DMS53 (cell line): ENCODE measurements around the gene CYP2A6.

Experiments used
- DNase-seq: peaks from one replicate; lab custom pipeline; 2025; lab: John Stamatoyannopoulos, UW

The CYP2A6 gene

GRCh38 chr19:40802300-40803169 lies 47.7 kb downstream of the CYP2A6 start:
- no peak for DNase-seq

- DNase-seq, result no peak
These were observed 48.6 kb downstream of the CYP2A6 start for GRCh38 chr19:40801426-40802299.

GRCh38 chr19:40800997-40801377 lies 49.3 kb downstream of the CYP2A6 start:
- no peak for DNase-seq

GRCh38 chr19:40800339-40800996 lies 49.8 kb downstream of the CYP2A6 start:
- no peak for DNase-seq

GRCh38 chr19:40799558-40800338 lies 50.5 kb downstream of the CYP2A6 start:
- peak; percentile 56 for DNase-seq

GRCh38 chr19:40798683-40799557 lies 51.3 kb downstream of the CYP2A6 start, which contains the start of gene EGLN2:
Gene EGLN2, plus strand, starts transcription at chr19:40799191. Its CDS starts 1,382 bp downstream, at chr19:40800573.
- DNase-seq, result peak; percentile 100

DNA sequence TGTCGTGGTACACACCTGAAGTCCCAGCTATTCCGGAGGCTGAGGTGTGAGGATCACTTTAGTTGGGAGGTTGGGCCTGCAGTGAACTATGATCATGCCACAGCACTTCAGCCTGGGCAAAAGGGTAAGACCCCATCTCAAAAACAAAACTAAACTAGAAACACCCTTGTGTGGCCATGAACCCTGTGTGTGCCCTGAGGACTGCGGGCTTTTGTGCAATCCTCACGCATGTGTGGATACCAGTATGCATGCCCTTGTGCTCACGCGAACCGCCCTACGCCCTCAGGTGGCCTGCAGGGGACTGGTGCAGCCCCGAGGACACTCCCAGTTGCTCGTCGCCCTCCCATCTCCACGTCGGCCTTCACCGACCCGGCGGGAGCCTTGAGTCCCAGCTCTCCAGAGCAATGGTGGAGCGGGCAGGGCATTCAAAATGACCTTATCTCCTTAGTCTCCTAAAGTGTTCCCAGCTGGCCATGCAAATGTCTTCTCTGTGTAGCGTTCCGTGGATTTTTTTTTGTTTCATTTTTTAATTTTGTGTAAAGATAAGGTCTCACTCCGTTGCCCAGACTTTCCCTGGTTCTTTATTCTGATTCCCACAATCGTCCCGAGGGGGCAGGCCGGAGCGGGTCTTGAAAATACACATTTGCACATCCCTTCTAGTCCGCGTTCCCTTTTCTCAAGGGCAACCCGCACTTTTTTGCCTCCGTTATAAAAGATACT lies 52.1 kb downstream of the CYP2A6 start:
- DNase-seq, result peak; percentile 96

DNA sequence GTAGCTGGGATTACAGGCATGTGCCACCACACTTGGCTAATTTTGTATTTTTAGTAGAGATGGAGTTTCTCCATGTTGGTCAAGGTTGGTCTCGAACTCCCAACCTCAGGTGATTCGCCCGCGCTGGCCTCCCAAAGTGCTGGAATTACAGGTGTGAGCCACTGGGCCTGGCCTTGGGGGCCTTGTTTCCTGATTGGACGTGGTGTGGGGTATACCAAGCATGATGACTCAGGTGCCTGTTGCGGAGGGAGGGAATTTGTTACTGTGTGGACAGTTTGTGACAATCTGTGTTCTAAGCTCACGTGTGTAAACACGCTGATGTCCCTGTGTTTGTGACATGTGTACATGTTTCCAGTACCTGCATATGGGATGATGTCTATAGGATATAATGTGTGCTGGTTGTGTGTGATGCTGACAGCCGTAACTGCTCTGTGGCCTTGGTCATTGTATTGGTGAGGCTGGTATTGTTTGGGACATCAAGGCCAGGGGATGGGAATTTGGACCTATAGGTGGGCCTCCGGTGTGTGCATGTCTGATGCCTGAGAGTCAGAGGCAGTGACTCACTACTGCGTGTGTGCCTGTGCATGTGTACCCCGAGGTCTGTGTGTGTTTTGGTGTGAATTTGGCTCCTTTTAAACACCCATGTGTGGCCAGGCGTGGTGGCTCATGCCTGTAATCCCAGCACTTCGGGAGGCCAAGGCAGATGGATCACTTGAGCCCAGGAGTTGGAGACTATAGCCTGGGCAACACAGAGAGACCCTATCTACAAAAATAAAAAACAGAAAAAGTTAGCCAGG lies 52.9 kb downstream of the CYP2A6 start:
- no peak for DNase-seq
